K562 (cell line): ENCODE data around the gene ATG10. TPM values are rescaled to one million over a fixed set of nuclear protein-coding genes. Genes with fewer than 3 reads are reported as not detected.

Experiments
- CHCHD3 ChIP-seq: fragments of 250-450 bp; sonication (Bioruptor Pico); IDR thresholded peaks from 2 replicates; pipeline ENCODE4 v2.1.2; 2022; ENCODE audit warnings: mild to moderate bottlenecking
- CREM ChIP-seq: IDR thresholded peaks from 2 replicates; pipeline ENCODE4 v1.6.1; 2014; ENCODE audit warnings: antibody characterized with exemption, low read depth
- DDX20 ChIP-seq: fragments of 450-650 bp; IDR thresholded peaks from 2 replicates; pipeline ENCODE4 v1.6.1; 2016; ENCODE audit warnings: missing genetic modification characterization, low read depth, mild to moderate bottlenecking, missing compliant biosample characterization, moderate library complexity
- FOXA1 ChIP-seq: fragments of 450-650 bp; IDR thresholded peaks from 2 replicates; pipeline ENCODE4 v1.6.1; 2016; ENCODE audit warnings: mild to moderate bottlenecking, borderline replicate concordance
- HDAC6 ChIP-seq: IDR thresholded peaks from 2 replicates; pipeline ENCODE4 v1.6.1; 2012; ENCODE audit warnings: low read depth, mild to moderate bottlenecking, control low read depth, inconsistent platforms, low read length, moderate library complexity
- HNRNPK ChIP-seq: fragments of 200-400 bp; formaldehyde crosslinking; IDR thresholded peaks from one replicate; pipeline ENCODE4 v1.6.1; 2018; ENCODE audit warnings: mild to moderate bottlenecking, low read depth, low read length; ENCODE audit not compliant: poor library complexity, severe bottlenecking
- HNRNPL ChIP-seq: fragments of 200-400 bp; formaldehyde crosslinking; IDR thresholded peaks from 2 replicates; pipeline ENCODE4 v1.6.1; 2017; ENCODE audit warnings: low read depth, mild to moderate bottlenecking, low read length
- ILK ChIP-seq: fragments of 450-650 bp; IDR thresholded peaks from 2 replicates; pipeline ENCODE4 v1.6.1; 2016; ENCODE audit warnings: missing genetic modification characterization, low read depth, mild to moderate bottlenecking, missing compliant biosample characterization, moderate library complexity, borderline replicate concordance
- IRF2 ChIP-seq: sonication (generic); formaldehyde crosslinking; IDR thresholded peaks from 2 replicates; pipeline ENCODE4 v1.8.1; 2022; ENCODE audit warnings: mild to moderate bottlenecking, missing genetic modification reagents
- PTRF ChIP-seq: fragments of 450-650 bp; IDR thresholded peaks from 2 replicates; pipeline ENCODE4 v1.6.1; 2016; ENCODE audit warnings: mild to moderate bottlenecking, missing genetic modification characterization, missing compliant biosample characterization
- SMARCE1 ChIP-seq: fragments of 450-650 bp; IDR thresholded peaks from 2 replicates; pipeline ENCODE4 v1.7.1; 2016; ENCODE audit warnings: mild to moderate bottlenecking
- TFAM ChIP-seq: fragments of 250-450 bp; sonication (Bioruptor Pico); conservative IDR thresholded peaks from 2 replicates; pipeline ENCODE4 v1.5.0; 2021; ENCODE audit warnings: mild to moderate bottlenecking, moderate library complexity
- ZNF175 ChIP-seq: fragments of 200-800 bp; sonication (Bioruptor generic); IDR thresholded peaks from 2 replicates; pipeline ENCODE4 v1.6.1; 2016; ENCODE audit warnings: low read depth, mild to moderate bottlenecking, missing genetic modification characterization, missing compliant biosample characterization
- ZNF41 ChIP-seq: fragments of 250-450 bp; sonication (Bioruptor Pico); conservative IDR thresholded peaks from 2 replicates; pipeline ENCODE4 v1.4.0; 2020; ENCODE audit warnings: mild to moderate bottlenecking
- ZNF668 ChIP-seq: fragments of 250-450 bp; sonication (Bioruptor Pico); IDR thresholded peaks from 2 replicates; pipeline ENCODE4 v1.8.0; 2022; ENCODE audit warnings: mild to moderate bottlenecking, inconsistent platforms
- polyA plus RNA-seq, 8 experiments: library from polyadenylated mRNA; depleted of rRNA in 4 of 8; stranded (reverse) in 5 of 8; unstranded in 3 of 8; fragments of >200 nt; fragmentation: Nextera tagmentation in 2 of 8; fragmentation: Illumina TruSeq in 1 of 8; extraction: Ambion mirVana in 2 of 8; extraction: Trizol in 1 of 8; gene quantifications; 2 replicates each; pipeline versions ENCODE4 v1.2.1 to v1.2.3, GENCODE V29; 2011 to 2014; ENCODE audit warnings: inconsistent platforms in 1 of 8, missing spikeins in 1 of 8
- total RNA-seq, 7 experiments: library from RNA; depleted of rRNA in 6 of 7; stranded (reverse); fragments of >200 nt in 6 of 7; fragmentation: Illumina TruSeq in 2 of 7; extraction: Trizol in 2 of 7; gene quantifications; 2 replicates each; pipeline versions ENCODE4 v1.2.1 to v1.2.3, GENCODE V29; 2011 to 2021; ENCODE audit warnings: low replicate concordance in 1 of 7
- TF ChIP-seq, protein P1 (sequence below): fragments of 250-450 bp; sonication (Bioruptor Pico); IDR thresholded peaks from 2 replicates; pipeline ENCODE4 v1.8.0; 2021; ENCODE audit warnings: borderline replicate concordance, mild to moderate bottlenecking, moderate library complexity; ENCODE audit not compliant: poor library complexity, severe bottlenecking
- TF ChIP-seq, protein P2 (sequence below): IDR thresholded peaks from 2 replicates; pipeline ENCODE4 v1.6.1; 2012; ENCODE audit warnings: low read depth, low read length, improper control_type of control experiment, borderline replicate concordance
- TF ChIP-seq, protein P3 (sequence below): fragments of 200-800 bp; sonication (Bioruptor generic); IDR thresholded peaks from 2 replicates; pipeline ENCODE4 v1.6.1; 2017; ENCODE audit warnings: missing genetic modification characterization, missing compliant biosample characterization
- TF ChIP-seq, protein P4 (sequence below): fragments of 250-450 bp; sonication (Bioruptor Pico); IDR thresholded peaks from 2 replicates; pipeline ENCODE4 v1.5.0; 2021

Gene ATG10
- total and polyA plus RNA-seq, 9 of the 15 experiments (the other 6 are each of a cell fraction or from before 2014, with no cell fraction given), result 7.0 to 18.8 (median 14.6) TPM

DNA sequence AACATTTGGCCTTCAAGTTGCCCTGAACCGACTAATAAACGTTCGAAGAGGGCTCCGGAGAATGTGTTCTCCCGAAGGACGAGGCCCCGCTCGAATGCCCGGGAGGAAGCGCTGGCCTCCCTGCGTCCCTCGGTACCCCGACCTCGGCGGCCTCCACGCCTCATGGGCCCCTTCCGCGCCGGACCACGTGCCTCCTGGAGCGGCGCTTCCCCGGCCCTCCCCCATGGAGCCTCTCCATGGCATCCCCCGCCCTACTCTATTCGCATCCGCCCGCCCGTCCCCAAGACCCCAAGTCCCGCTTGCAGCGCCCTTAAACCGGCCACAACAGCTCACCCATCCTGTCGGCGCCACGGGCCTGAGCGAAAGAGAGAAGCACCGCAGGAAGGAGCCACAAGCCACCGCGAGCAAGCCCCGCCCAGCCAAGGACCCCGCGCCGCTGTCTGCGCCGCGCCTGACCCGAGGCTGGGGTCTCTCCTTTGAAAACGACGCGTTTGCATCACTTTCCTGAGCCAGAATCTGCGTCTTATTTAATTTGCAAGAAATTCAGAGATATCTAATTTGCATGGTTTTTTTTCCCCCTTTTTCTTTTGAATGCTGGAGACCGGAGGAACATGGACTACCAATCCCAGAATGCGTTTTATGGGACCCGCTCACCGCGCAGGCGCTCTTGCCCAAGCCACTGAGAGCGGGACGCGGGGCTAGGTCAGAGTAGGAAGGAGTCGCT lies 306.3 kb downstream of the ATG10 start, which contains the start of gene RPS23 (continued):
- TF ChIP-seq, protein P1, sequence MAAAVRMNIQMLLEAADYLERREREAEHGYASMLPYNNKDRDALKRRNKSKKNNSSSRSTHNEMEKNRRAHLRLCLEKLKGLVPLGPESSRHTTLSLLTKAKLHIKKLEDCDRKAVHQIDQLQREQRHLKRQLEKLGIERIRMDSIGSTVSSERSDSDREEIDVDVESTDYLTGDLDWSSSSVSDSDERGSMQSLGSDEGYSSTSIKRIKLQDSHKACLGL (CRISPR knock-in tag), result no peak
- TF ChIP-seq ILK, result no peak
- TF ChIP-seq PTRF (tag), result no peak
- TF ChIP-seq, protein P2, sequence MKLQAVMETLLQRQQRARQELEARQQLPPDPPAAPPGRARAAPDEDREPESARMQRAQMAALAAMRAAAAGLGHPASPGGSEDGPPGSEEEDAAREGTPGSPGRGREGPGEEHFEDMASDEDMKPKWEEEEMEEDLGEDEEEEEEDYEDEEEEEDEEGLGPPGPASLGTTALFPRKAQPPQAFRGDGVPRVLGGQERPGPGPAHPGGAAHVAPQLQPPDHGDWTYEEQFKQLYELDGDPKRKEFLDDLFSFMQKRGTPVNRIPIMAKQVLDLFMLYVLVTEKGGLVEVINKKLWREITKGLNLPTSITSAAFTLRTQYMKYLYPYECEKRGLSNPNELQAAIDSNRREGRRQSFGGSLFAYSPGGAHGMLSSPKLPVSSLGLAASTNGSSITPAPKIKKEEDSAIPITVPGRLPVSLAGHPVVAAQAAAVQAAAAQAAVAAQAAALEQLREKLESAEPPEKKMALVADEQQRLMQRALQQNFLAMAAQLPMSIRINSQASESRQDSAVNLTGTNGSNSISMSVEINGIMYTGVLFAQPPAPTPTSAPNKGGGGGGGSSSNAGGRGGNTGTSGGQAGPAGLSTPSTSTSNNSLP, result peak; percentile 8; the same call in 1 of the 2 replicates
- no peak for TF ChIP-seq ZNF41 (CRISPR knock-in tag)
- TF ChIP-seq TFAM (CRISPR knock-in tag), result no peak
- TF ChIP-seq, protein P3, sequence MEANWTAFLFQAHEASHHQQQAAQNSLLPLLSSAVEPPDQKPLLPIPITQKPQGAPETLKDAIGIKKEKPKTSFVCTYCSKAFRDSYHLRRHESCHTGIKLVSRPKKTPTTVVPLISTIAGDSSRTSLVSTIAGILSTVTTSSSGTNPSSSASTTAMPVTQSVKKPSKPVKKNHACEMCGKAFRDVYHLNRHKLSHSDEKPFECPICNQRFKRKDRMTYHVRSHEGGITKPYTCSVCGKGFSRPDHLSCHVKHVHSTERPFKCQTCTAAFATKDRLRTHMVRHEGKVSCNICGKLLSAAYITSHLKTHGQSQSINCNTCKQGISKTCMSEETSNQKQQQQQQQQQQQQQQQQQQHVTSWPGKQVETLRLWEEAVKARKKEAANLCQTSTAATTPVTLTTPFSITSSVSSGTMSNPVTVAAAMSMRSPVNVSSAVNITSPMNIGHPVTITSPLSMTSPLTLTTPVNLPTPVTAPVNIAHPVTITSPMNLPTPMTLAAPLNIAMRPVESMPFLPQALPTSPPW (CRISPR knock-in tag), result peak; percentile 57
- peak; percentile 51; the same call in 1 of the 2 replicates for TF ChIP-seq CREM
- no peak for TF ChIP-seq HNRNPK
- no peak for TF ChIP-seq IRF2 (CRISPR knock-in tag)
- no peak for TF ChIP-seq CHCHD3 (CRISPR knock-in tag)
- TF ChIP-seq ZNF175 (CRISPR knock-in tag), result 0 out of 2 replicates have a peak, but pooled peaks have one; percentile 4
- TF ChIP-seq HNRNPL, result peak; percentile 71
- TF ChIP-seq HDAC6, result no peak
- no peak for TF ChIP-seq FOXA1
- no peak for TF ChIP-seq DDX20 (tag)
- TF ChIP-seq ZNF668 (CRISPR knock-in tag), result no peak
- TF ChIP-seq, protein P4, sequence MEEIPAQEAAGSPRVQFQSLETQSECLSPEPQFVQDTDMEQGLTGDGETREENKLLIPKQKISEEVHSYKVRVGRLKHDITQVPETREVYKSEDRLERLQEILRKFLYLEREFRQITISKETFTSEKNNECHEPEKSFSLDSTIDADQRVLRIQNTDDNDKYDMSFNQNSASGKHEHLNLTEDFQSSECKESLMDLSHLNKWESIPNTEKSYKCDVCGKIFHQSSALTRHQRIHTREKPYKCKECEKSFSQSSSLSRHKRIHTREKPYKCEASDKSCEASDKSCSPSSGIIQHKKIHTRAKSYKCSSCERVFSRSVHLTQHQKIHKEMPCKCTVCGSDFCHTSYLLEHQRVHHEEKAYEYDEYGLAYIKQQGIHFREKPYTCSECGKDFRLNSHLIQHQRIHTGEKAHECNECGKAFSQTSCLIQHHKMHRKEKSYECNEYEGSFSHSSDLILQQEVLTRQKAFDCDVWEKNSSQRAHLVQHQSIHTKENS (CRISPR knock-in tag), result no peak
- TF ChIP-seq SMARCE1, result no peak
